Fibroblast of peridontal ligament (primary cell): ENCODE measurements around the gene ATP8B2.
A peak's percentile ranks its signal among the peaks of the same experiment; 100 is the strongest.
"Not testable (repeated sequence)": the region's sequence is repeated elsewhere in the genome, so short reads cannot be mapped to it uniquely, and the experiment has no call there.

Source experiments
- DNase-seq: peaks from one replicate; pipeline ENCODE4 v3.0.0-alpha.2; 2010; ENCODE audit errors: extremely low read depth

ATP8B2 gene, protein sequence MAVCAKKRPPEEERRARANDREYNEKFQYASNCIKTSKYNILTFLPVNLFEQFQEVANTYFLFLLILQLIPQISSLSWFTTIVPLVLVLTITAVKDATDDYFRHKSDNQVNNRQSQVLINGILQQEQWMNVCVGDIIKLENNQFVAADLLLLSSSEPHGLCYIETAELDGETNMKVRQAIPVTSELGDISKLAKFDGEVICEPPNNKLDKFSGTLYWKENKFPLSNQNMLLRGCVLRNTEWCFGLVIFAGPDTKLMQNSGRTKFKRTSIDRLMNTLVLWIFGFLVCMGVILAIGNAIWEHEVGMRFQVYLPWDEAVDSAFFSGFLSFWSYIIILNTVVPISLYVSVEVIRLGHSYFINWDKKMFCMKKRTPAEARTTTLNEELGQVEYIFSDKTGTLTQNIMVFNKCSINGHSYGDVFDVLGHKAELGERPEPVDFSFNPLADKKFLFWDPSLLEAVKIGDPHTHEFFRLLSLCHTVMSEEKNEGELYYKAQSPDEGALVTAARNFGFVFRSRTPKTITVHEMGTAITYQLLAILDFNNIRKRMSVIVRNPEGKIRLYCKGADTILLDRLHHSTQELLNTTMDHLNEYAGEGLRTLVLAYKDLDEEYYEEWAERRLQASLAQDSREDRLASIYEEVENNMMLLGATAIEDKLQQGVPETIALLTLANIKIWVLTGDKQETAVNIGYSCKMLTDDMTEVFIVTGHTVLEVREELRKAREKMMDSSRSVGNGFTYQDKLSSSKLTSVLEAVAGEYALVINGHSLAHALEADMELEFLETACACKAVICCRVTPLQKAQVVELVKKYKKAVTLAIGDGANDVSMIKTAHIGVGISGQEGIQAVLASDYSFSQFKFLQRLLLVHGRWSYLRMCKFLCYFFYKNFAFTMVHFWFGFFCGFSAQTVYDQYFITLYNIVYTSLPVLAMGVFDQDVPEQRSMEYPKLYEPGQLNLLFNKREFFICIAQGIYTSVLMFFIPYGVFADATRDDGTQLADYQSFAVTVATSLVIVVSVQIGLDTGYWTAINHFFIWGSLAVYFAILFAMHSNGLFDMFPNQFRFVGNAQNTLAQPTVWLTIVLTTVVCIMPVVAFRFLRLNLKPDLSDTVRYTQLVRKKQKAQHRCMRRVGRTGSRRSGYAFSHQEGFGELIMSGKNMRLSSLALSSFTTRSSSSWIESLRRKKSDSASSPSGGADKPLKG

GRCh38 chr1:154324669-154325582 is at the start of gene ATP8B2:
TSS of gene ATP8B2 (plus strand) at chr1:154325525. CDS start at chr1:154328142, 2,617 bp downstream.
- DNase-seq, result peak; percentile 70

GRCh38 chr1:154276797-154277196 is 48.5 kb upstream of the ATP8B2 start:
- no peak for DNase-seq

DNA sequence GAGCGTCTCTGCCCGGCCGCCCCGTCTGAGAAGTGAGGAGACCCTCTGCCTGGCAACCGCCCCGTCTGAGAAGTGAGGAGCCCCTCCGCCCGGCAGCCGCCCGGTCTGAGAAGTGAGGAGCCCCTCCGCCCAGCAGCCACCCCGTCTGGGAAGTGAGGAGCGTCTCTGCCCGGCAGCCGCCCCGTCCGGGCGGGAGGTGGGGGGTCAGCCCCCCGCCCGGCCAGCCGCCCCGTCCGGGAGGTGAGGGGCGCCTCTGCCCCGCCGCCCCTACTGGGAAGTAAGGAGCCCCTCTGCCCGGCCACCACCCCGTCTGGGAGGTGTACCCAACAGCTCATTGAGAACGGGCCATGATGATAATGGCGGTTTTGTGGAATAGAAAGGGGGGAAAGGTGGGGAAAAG is 37.7 kb upstream of the ATP8B2 start:
- not testable (repeated sequence) for DNase-seq

GRCh38 chr1:154288661-154289060 is 36.7 kb upstream of the ATP8B2 start:
- DNase-seq, result no peak

GRCh38 chr1:154290921-154291320 is 34.4 kb upstream of the ATP8B2 start:
- DNase-seq, result no peak

GRCh38 chr1:154295408-154296235 is 29.7 kb upstream of the ATP8B2 start:
- no peak for DNase-seq

- no peak for DNase-seq
These were observed 23.7 kb upstream of the ATP8B2 start for GRCh38 chr1:154301582-154301981.

GRCh38 chr1:154304664-154305337 is 20.5 kb upstream of the ATP8B2 start:
- DNase-seq, result no peak

- peak; percentile 83 for DNase-seq
These were observed 19.2 kb upstream of the ATP8B2 start for GRCh38 chr1:154306151-154306550.

- not testable (repeated sequence) for DNase-seq
These were observed 17.6 kb upstream of the ATP8B2 start for GRCh38 chr1:154307670-154308270.

DNA sequence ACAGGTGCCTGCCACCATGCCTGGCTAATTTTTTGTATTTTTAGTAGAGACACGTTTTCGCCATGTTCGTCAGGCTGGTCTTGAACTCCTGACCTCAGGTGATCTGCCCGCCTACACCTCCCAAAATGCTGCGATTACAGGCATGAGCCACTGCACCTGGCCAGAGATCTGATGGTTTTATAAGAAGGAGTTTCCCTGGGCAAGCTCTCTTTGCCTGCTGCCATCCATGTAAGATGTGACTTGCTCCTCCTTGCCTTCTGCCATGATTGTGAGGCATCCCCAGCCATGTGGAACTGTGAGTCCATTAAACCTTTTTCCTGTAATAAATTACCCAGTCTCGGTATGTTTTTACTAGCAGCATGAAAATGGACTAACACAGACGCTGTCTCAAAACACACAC is 16.2 kb upstream of the ATP8B2 start:
- DNase-seq, result not testable (repeated sequence)

- DNase-seq, result not testable (repeated sequence)
These were observed 12.9 kb upstream of the ATP8B2 start for GRCh38 chr1:154312229-154313065.

- DNase-seq, result no peak
These were observed 12.3 kb upstream of the ATP8B2 start for GRCh38 chr1:154313066-154313356.

- DNase-seq, result not testable (repeated sequence)
These were observed 11.1 kb upstream of the ATP8B2 start for GRCh38 chr1:154314226-154314625.

GRCh38 chr1:154316704-154317103 is 8.6 kb upstream of the ATP8B2 start:
- DNase-seq, result no peak

- no peak for DNase-seq
These were observed 6.9 kb upstream of the ATP8B2 start for GRCh38 chr1:154318386-154318785.

- DNase-seq, result no peak
These were observed 4.3 kb upstream of the ATP8B2 start, which contains the start of gene AQP10 for GRCh38 chr1:154320882-154321608. TSS of gene AQP10 (plus strand) at chr1:154321093. CDS start at chr1:154321156, 63 bp downstream.

DNA sequence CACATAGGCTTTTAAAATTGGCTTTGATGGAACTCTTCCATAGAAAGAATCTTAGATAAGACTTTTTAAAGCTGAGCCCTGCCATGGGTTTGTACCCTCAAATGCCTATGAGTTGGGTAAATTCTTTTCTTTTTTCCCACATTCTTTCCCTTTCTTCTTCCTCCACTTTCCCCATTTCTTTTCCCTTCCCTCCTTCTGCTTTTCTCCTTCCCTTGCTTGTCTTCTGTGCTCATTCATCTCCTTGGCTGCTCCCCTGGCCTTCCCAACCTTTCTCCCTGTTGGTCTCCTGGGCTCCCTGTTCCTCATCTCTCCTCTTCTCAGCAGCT is 3.8 kb upstream of the ATP8B2 start:
- not testable (repeated sequence) for DNase-seq
